Activated CD4-positive, alpha-beta T cell treated with anti-CD3 and anti-CD28 coated beads, Interleukin-2, amount 50 U/mL, for 4 hours (primary cell): Measurements from ENCODE around the gene RHOU.

ENCODE experiments used
- DNase-seq, 2 experiments: peaks; one replicate each; pipeline ENCODE4 v3.0.0-alpha.2; 2020

RHOU gene

DNA sequence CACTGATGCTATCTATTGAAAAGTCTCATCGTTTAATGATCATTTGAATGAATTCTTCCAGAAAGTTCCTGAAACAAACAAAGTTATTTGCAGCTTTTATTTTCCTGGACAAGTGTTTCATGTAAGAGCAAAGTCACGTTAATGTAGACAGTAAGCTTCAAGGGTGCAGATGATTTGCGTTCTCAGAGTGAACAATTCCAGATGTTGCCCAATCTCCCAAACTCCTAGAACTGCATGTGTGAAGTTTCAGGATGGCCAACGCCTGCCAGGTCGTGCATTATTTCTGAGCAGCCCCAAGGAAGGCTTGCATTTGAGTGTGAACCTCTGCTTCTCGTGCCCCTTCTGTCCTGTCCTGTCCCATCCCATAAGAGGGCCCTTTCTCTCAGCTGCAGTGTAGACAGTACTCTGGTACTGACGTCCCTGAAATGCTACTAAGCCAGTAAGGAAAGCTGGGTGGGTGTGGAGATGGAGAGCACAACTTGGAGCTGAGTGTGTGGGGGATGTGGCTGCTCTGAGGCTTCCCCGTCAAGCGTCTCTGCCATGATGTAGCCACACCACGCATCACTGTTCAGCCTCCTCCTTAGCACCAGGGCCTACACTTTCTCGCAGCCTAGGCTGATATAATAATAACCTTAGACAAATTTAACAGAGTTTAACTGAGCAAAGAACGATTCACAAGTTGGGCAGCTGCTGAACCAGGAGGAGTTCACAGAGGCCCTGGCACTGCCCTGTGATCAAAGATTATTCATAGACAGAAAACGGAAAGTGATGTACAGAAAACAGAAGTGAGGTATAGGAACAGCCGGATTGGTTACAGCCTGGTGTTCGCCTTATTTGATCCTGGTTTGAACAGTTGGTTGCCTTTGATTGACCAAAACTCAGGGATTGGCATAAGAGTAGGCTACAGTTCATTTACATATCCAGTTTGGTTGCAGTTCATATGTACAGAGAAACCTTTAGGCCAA lies 50.4 kb downstream of the RHOU start:
- no peak for DNase-seq

DNA sequence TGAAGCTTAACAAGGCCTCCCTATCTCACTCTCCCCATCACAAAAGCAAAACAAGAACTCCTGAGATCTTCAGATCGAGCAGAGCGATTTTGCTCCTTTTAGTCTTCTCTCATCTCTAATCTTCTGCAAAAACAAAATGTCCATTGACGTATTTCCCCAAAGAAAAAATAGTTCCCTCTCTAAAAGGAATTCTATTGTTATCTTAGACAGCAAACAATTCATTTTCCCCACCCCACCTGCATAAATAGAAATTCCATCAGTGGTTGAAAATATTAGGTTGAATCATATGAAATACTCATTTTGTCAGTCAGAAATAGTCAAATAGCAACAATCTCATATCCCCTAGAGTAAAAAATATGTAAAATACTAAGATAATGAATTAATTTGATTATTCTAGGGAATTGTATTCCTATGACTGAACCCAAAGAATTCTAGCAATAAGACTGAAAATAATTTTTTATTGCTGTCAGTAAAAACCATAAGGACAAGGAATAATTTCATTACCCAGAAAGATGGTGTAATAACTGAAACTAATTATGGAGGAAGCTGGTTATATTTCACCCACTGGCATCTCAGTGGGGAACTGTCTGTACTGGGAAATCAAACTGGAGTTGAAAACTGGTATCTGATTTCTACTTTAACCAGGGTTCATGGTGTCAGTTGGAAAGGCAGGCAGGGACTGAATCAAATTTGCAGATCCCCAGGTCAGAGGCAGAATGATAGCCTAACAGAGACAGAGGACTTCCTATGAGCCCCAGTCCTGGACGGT lies 51.3 kb downstream of the RHOU start:
- no peak for DNase-seq

DNA sequence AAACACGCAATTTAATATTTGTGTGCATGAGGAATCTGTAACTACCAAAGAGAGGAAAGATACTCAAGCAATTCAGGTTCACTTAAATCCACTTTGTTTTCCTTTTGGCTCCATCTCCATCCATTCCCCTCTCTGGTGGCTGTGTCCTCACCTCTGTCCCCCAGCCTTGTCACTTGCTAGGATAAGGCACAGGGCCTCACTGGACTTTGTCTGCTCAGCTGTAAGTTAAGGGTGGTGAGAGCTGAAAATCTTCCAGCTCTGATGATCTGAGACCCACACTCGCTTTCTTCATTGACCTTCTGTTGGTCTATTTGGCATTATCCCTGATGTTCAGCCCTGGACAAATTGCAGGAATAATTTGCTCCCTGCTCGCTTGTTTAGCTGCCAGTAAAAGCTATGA lies 56.5 kb downstream of the RHOU start:
- DNase-seq: no peak

DNA sequence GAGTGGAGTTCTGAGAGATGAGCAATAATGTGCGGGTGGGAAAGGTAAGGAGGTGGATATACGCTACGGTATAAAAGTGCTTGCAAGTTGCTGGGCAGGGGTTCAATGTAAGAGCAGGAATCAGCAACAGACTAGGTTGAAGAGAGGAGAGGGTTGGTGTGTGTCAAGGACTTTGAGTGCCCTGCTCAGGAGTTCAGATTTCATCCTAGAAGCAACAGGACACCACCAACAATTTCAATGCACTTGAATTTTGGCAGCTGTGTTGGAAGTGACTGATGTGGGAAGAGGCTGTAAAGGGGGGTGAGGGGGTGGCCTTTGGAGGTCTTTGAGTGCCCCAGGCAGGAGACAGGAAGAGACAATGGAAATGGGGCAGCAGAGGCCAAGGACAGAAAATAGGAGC lies 57.3 kb downstream of the RHOU start:
- no peak for DNase-seq

DNA sequence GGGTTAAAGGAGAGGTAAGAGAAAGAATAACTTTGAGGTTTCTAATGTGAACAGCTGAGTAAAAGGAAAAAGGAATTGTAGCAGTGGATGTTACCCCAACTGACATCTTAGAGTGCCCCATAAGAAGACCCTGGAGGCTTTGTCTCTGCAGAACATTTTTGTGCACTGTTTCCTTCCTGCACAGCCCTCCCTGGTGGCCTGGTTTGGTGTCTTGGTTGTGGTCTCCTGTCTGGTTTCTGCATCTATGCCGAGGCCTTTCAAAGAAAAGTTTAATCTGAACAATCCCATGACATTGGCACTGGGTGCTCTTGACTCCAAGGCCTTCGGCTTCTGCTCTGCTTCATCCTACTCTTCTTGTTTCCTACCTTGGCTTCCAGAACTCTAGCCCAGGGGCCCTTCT lies 57.8 kb downstream of the RHOU start:
- DNase-seq: no peak

DNA sequence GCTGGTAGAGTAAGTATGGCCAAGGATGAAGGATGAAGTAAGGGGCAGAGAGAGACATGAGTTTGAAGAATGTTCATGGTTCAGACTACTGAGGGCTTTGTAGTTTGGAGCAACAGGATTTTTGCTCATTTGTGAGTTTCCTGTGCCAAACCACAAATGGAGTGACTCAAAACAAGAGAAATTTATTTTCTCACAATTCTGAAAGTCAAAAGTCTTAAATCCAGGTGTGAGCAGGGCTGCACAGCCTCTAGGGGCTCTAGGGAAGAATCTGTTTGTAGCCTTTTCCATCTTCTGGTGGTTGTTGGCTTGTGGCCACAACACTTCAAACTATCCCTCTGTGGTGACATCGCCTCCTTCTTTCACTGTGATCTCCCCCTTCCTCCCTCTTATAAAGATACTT lies 58.9 kb downstream of the RHOU start:
- no peak for DNase-seq

DNA sequence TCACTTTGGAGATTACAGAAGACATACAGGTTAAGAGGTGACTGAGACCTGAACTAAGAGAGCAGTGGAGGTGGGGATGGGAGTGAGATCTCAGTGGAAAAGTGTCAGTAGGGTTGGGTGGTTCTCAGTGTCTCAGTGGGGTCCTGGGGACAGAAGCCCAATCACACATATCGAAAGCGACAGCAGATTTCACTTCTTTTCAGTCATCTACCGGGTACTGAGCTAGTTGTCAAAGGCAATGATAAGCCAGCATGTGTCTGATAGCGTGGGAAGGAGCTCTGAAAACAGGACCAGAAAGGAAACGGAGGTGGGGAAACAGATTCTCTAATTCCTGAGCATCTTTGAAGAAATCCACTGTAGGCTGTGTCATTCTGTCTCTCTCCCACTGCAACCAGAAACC lies 59.5 kb downstream of the RHOU start:
- DNase-seq: no peak

DNA sequence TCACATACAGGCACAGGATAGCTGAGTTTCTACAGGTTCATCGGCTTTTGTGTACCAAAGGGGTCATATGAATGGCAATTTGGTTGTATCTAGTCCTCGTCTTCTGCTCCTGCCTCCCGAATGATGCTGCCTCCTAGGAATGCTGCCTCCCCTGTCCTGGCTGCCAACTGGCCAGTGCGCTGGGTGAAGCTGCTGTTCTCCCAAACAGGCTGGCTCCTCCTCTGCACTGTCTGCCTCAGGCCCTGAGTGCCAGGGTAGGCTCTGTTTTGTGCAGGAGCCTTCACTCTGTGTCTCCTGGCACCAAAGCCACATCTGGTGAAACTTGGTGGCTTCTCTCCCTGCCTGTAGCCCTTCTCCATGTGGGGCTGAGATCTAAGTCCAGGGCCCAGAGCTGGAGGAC lies 60.3 kb downstream of the RHOU start:
- DNase-seq: no peak
